Thymus (tissue), 11 donors: Measurements from ENCODE around the gene SHANK2. TPM values are rescaled to one million over a fixed set of nuclear protein-coding genes. Genes with fewer than 3 reads are reported as not detected.

Source experiments
- DNase-seq, 9 donors: peaks; one replicate each; pipeline ENCODE4 v3.0.0-alpha.2; 2013; ENCODE audit warnings: low spot score in 9 of 9, low read depth in 6 of 9, missing footprints in 1 of 9
- H3K27ac ChIP-seq, 2 donors: one replicate each; pipeline ENCODE4 v1.5.1; 2013; ENCODE audit warnings: control low read depth in 1 of 2, low read depth in 1 of 2, low read length in 1 of 2, mild to moderate bottlenecking in 1 of 2, moderate library complexity in 1 of 2
- H3K27me3 ChIP-seq, 2 donors: one replicate each; pipeline ENCODE4 v1.5.1; 2013; ENCODE audit warnings: low read length in 1 of 2; ENCODE audit not compliant: control insufficient read depth in 2 of 2, insufficient read depth in 1 of 2
- H3K36me3 ChIP-seq, 2 donors: one replicate each; pipeline ENCODE4 v1.5.1; 2013; ENCODE audit warnings: low read length in 1 of 2, mild to moderate bottlenecking in 1 of 2, moderate library complexity in 1 of 2; ENCODE audit not compliant: control insufficient read depth in 2 of 2, insufficient read depth in 2 of 2
- H3K4me1 ChIP-seq, 2 donors: one replicate each; pipeline ENCODE4 v1.5.1; 2013; ENCODE audit warnings: low read length in 2 of 2; ENCODE audit not compliant: control insufficient read depth in 2 of 2, insufficient read depth in 2 of 2
- H3K4me3 ChIP-seq, 2 donors: one replicate each; pipeline ENCODE4 v1.5.1; 2013; ENCODE audit warnings: low read length in 2 of 2, control low read depth in 1 of 2, mild to moderate bottlenecking in 1 of 2
- H3K9me3 ChIP-seq, 2 donors: one replicate each; pipeline ENCODE4 v1.5.1; 2013; ENCODE audit warnings: low read length in 1 of 2, mild to moderate bottlenecking in 1 of 2; ENCODE audit not compliant: control insufficient read depth in 2 of 2, insufficient read depth in 1 of 2
- WGBS: extraction: QIAGEN DNeasy Blood & Tissue Kit; methylation state at CpG from one replicate; pipeline ENCODE4 v1.1.7; 2013; 5-methylcytosine and 5-hydroxymethylcytosine counted together
- polyA plus RNA-seq: library from polyadenylated mRNA; stranded (reverse); fragments of 200-250 nt; gene quantifications from one replicate; pipeline ENCODE4 v1.2.3, GENCODE V29; 2013
- total RNA-seq: library from RNA; stranded (reverse); fragments of 120-200 nt; gene quantifications from one replicate; pipeline ENCODE4 v1.2.4, GENCODE V29; 2013
- donor health status: healthy.

SHANK2 gene
- total and polyA plus RNA-seq, 2 donors, result 0.09 to 0.14 TPM

DNA sequence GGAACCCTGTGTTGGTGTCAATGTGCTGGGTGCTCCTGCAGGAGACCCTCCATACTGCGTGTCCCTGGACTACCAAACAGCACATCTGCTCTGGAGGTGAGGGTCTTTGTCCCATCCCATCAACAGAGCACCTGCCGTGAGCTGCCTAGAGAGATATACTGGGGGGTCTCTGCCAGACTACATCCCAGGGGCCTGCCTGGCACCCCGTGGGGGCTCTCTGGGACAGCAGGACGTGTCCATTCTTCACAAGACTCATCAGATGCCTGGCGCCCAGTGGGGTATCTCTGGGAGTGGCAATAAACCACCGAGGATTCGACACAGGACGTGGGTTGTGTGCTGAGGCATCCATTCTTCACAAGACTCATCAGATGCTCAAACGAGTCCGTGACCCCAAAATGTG is 42.7 kb downstream of the SHANK2 start:
- DNase-seq, result no peak

DNA sequence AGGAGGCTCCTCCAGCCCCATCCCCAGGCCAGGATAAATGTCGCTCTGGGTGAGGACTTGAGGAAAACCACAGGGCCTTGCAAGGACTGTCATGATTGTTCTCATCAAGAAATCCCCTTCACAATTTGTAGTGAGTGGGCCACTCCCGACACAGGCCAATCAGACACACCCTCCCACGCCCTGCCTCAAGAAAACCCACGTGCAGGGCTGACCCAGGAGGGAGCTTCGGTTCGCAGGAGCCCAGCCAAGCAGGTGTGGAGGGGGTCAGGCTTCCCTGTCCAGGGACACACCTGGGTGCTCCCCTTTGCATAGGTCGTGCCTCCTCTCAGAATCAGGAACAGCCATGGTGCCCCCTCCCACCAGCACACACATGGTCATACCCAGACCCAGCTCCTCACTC is 43.2 kb downstream of the SHANK2 start:
- DNase-seq, result no peak
- WGBS, result 93% methylated on average over 7 of the region's 7 CpGs
- Histone ChIP-seq H3K4me3 (no peak overlapping the region), H3K9me3 (peaks cover 0 to 3% of the 10 kb centered on the region in 2 donors), H3K27ac (no peak overlapping the region), H3K4me1 (no peaks in the 10 kb centered on the region), H3K27me3 (peaks cover 0 to 1% of the 10 kb centered on the region in 2 donors), H3K36me3 (no peaks in the 10 kb centered on the region)

More for the DNA sequence above, 42.7 kb downstream of the SHANK2 start:
- Histone ChIP-seq H3K9me3 (peaks cover 0 to 3% of the 10 kb centered on the region in 2 donors), H3K27me3 (no peaks in the 10 kb centered on the region), H3K36me3 (no peaks in the 10 kb centered on the region), H3K4me1 (no peaks in the 10 kb centered on the region), H3K4me3 (no peak overlapping the region), H3K27ac (no peak overlapping the region)
- 89% methylated on average over 10 of the region's 10 CpGs for WGBS

DNA sequence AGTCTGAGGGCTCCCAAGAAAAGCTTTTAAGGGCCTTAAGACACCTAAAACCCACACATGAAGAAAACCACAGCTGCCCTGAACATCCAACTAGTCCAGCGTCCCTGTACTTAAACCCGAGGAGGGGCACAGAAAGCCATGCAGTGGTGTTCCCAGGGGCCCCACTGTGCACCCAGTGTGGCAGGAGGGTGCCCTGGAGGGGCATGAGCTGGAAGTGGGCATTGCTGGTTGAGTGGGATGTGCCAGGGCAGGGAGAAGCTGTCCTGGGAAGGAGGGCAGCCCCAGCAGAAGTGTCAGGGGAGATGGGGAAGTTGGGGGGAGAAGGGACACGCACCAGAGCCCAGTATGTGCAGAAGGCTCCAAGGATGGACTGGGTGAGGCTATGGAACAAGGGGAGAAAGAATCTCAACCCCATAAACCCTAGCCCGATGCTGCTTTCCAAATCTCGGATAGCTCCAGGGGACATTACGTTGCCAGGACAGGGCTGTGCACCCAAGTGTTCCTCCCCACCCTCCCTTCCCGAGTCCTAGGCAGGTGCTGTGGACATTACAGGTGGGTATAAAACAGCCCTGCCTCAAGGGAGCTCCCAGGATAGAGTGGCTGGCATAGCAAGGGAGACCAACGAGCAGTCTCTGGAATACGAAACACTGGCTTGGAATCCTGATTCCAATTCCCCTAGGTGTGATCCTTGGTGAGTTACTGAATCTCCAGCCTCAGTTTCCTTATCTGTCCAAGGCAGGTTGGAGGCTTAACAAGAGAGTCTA is 44.2 kb downstream of the SHANK2 start:
- H3K4me3 ChIP-seq, result no peak overlapping the region
- peaks cover 0 to 2% of the 10 kb centered on the region in 2 donors for H3K27me3 ChIP-seq
- peaks cover 0 to 3% of the 10 kb centered on the region in 2 donors for H3K9me3 ChIP-seq
- DNase-seq, result no peak
- H3K27ac ChIP-seq, result no peak overlapping the region
- H3K36me3 ChIP-seq, result no peaks in the 10 kb centered on the region
- 85% methylated on average over 9 of the region's 9 CpGs for WGBS
- no peaks in the 10 kb centered on the region for H3K4me1 ChIP-seq

GRCh38 chr11:71207563-71207962 is 44.8 kb downstream of the SHANK2 start:
- Histone ChIP-seq H3K27ac (no peak overlapping the region), H3K27me3 (peaks cover 0 to 2% of the 10 kb centered on the region in 2 donors), H3K4me3 (no peak overlapping the region), H3K4me1 (no peaks in the 10 kb centered on the region), H3K9me3 (peaks cover 0 to 3% of the 10 kb centered on the region in 2 donors), H3K36me3 (no peaks in the 10 kb centered on the region)
- 89% methylated on average over 7 of the region's 7 CpGs for WGBS
- no peak for DNase-seq

DNA sequence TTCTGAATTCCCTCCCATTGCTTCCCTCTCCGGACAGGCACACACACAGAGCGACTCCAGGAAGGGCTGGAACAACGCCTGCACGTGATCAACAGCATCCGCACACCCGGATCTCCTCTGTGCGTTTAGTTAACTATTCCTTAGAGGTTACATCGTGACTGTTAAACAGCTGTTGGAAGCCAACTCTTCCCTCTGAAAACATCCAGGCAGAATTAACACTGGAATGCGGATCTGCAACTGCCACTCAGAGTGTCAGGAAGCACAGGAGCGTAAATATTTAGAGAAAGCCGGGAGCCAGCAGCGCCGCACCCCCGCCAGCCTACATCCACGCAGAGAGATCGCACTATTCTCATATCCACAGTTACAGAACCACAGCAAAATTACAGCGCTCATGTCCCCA is 46.2 kb downstream of the SHANK2 start:
- Histone ChIP-seq H3K36me3 (no peaks in the 10 kb centered on the region), H3K9me3 (peaks cover 0 to 3% of the 10 kb centered on the region in 2 donors), H3K27ac (no peak overlapping the region), H3K27me3 (peaks cover 0 to 2% of the 10 kb centered on the region in 2 donors), H3K4me3 (no peak overlapping the region), H3K4me1 (no peaks in the 10 kb centered on the region)
- WGBS, result 43% methylated on average over 17 of the region's 17 CpGs
- no peak for DNase-seq

GRCh38 chr11:71204748-71205664 is 47.4 kb downstream of the SHANK2 start:
- WGBS, result 91% methylated on average over 18 of the region's 18 CpGs
- peaks cover 0 to 2% of the 10 kb centered on the region in 2 donors for H3K27me3 ChIP-seq

GRCh38 chr11:71204294-71204693 is 48.1 kb downstream of the SHANK2 start:
- no peak overlapping the region for H3K27ac ChIP-seq
- H3K4me3 ChIP-seq, result no peak overlapping the region
- H3K36me3 ChIP-seq, result no peaks in the 10 kb centered on the region
- no peak for DNase-seq
- H3K27me3 ChIP-seq, result peaks cover 0 to 2% of the 10 kb centered on the region in 2 donors
- peaks cover 0 to 3% of the 10 kb centered on the region in 2 donors for H3K9me3 ChIP-seq
- WGBS, result 87% methylated on average over 16 of the region's 16 CpGs
- H3K4me1 ChIP-seq, result no peaks in the 10 kb centered on the region

More at GRCh38 chr11:71204748-71205664, 47.4 kb downstream of the SHANK2 start:
- H3K4me3 ChIP-seq, result no peak overlapping the region
- no peaks in the 10 kb centered on the region for H3K36me3 ChIP-seq
- H3K9me3 ChIP-seq, result peaks cover 0 to 3% of the 10 kb centered on the region in 2 donors
- H3K27ac ChIP-seq, result no peak overlapping the region
- H3K4me1 ChIP-seq, result no peaks in the 10 kb centered on the region
- no peak for DNase-seq

GRCh38 chr11:71203681-71204080 is 48.7 kb downstream of the SHANK2 start:
- Histone ChIP-seq H3K4me1 (no peaks in the 10 kb centered on the region), H3K27ac (no peak overlapping the region), H3K27me3 (peaks cover 0 to 2% of the 10 kb centered on the region in 2 donors), H3K36me3 (no peaks in the 10 kb centered on the region), H3K9me3 (no peaks in the 10 kb centered on the region), H3K4me3 (no peak overlapping the region)
- 91% methylated on average over 11 of the region's 11 CpGs for WGBS
- DNase-seq, result no peak

DNA sequence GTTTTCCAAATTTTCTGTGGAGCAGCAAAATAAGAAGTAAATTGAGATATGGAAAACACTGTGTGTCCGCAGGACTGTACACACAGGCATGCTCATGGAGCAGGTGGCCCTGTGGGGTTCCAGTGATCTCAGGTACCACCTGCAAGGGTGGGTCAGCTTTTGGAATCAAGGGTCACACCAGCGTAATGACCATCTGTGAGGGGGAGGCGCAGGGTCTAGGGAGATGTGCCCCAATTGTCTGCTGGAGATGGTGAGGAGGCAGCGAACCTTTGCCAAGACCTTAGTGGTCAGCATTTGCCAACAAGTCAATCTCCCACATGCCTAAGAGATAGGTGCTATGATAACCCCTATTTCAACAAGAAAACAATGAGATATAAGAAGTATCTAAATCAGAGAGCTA is 49.4 kb downstream of the SHANK2 start:
- no peak overlapping the region for H3K27ac ChIP-seq
- WGBS, result 97% methylated on average over 4 of the region's 4 CpGs
- no peak for DNase-seq
- no peaks in the 10 kb centered on the region for H3K4me1 ChIP-seq
- no peak overlapping the region for H3K4me3 ChIP-seq
- H3K36me3 ChIP-seq, result no peaks in the 10 kb centered on the region
- no peaks in the 10 kb centered on the region for H3K9me3 ChIP-seq
- peaks cover 0 to 2% of the 10 kb centered on the region in 2 donors for H3K27me3 ChIP-seq
